Gastroesophageal sphincter (tissue), 4 donors: ENCODE data around the gene SP7. TPM values are rescaled to one million over a fixed set of nuclear protein-coding genes. Genes with fewer than 3 reads are reported as not detected.

Experiments used
- ATAC-seq: fragments of 150-250 bp; one replicate; pipeline ENCODE4 v1.9.1; 2016; ENCODE audit warnings: mild to moderate bottlenecking, moderate library complexity
- H3K27ac ChIP-seq, 4 donors: fragments of 200-600 bp; sonication (generic) in 3 of 4; 1 replicate in 3 of 4; 2 replicates in 1 of 4; pipeline ENCODE4 v1.5.1; 2016 to 2019
- H3K27me3 ChIP-seq: fragments of 200-600 bp; sonication (generic); one replicate; pipeline ENCODE4 v1.5.1; 2019
- H3K36me3 ChIP-seq, 2 donors: fragments of 200-600 bp; sonication (generic); one replicate each; pipeline ENCODE4 v1.5.1; 2019; ENCODE audit warnings: control low read depth in 1 of 2
- H3K4me1 ChIP-seq, 3 donors: fragments of 200-600 bp; sonication (generic); 1 replicate in 2 of 3; 2 replicates in 1 of 3; pipeline ENCODE4 v1.5.1; 2016 to 2019; ENCODE audit warnings: control low read depth in 2 of 3
- H3K4me3 ChIP-seq, 2 donors: fragments of 200-600 bp; sonication (generic); one replicate each; pipeline ENCODE4 v1.5.1; 2019; ENCODE audit warnings: mild to moderate bottlenecking in 1 of 2, moderate library complexity in 1 of 2
- H3K9me3 ChIP-seq, 3 donors: fragments of 200-600 bp; sonication (generic); one replicate each; pipeline ENCODE4 v1.5.1; 2017 to 2019; ENCODE audit warnings: control low read depth in 2 of 3
- EP300 ChIP-seq: sonication (generic); formaldehyde crosslinking; IDR thresholded peaks from one replicate; pipeline ENCODE4 v1.6.1; 2017; ENCODE audit warnings: antibody characterized with exemption, mild to moderate bottlenecking
- POLR2A ChIP-seq, 2 donors: fragments of 450-650 bp; IDR thresholded peaks; one replicate each; pipeline ENCODE4 v1.6.1; 2017; ENCODE audit warnings: antibody characterized with exemption in 2 of 2, mild to moderate bottlenecking in 2 of 2, moderate library complexity in 1 of 2
- POLR2AphosphoS5 ChIP-seq: sonication (generic); formaldehyde crosslinking; IDR thresholded peaks from one replicate; pipeline ENCODE4 v1.6.1; 2017; ENCODE audit warnings: antibody characterized with exemption
- WGBS, 2 donors: methylation state at CpG; one replicate each; pipeline ENCODE4 v1.1.5; 2018; ENCODE audit warnings: low coverage in 1 of 2; 5-methylcytosine and 5-hydroxymethylcytosine counted together
- total RNA-seq, 4 donors: library from RNA; depleted of rRNA; stranded (reverse); fragments of >200 nt; gene quantifications; one replicate each; pipeline ENCODE4 v1.1.0, GENCODE V29; 2016
- TF ChIP-seq, protein P1 (sequence below), 4 experiments: fragments of 200-600 bp in 2 of 4; fragments of 450-650 bp in 2 of 4; sonication (generic) in 1 of 4; IDR thresholded peaks; one replicate each; pipeline ENCODE4 v1.5.1; 2017 to 2019; ENCODE audit warnings: antibody characterized with exemption in 4 of 4, mild to moderate bottlenecking in 2 of 4, moderate library complexity in 2 of 4

Gene SP7
- total RNA-seq, 4 donors from 2014 or later: not detected

DNA sequence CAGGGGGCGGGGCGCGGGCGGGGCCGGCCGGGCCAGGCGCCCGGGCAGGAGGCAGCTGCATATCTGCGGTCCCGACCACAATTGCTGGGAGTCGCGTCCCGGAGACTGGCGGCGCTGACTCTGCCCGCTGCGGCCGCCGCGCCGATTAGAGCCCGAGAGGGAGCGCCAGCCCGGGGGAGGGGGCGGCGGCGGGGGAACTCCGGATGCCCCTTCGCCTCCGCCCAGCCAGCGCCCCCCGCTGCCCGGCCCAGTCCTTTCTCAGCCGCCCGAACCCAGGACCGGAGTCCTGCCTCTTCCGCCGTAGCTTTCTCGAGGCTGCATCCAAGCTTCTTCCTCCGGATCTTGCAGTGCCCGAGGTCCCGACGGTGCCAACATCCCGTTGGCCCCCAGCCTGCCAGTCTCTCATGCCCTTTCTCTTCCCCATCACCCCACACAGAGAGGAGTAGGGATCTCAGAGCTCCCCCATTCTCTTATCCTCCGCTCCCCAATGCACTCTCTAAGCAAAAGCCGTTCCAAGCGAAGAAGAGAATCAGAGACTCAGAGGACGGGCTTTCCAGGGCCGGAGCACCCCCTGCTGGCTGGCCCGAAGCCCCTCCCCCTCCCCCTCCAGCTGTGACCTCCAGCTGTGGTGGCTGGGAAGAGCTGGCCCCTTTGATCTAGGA, 8.8 kb upstream of the SP7 start:
- Histone ChIP-seq H3K9me3 (no peaks in the 10 kb centered on the region), H3K27ac (peak overlapping the region; percentile 65 to 94 (median 90)), H3K27me3 (no peaks in the 10 kb centered on the region), H3K4me1 (peaks cover 0 to 24% (median 9%) of the 10 kb centered on the region in 3 donors), H3K36me3 (no peaks in the 10 kb centered on the region), H3K4me3 (peak overlapping the region; percentile 66 to 78)
- 0% methylated on average over 2 to 15 of the region's 50 CpGs for WGBS, 2 donors
- TF ChIP-seq, protein P1, sequence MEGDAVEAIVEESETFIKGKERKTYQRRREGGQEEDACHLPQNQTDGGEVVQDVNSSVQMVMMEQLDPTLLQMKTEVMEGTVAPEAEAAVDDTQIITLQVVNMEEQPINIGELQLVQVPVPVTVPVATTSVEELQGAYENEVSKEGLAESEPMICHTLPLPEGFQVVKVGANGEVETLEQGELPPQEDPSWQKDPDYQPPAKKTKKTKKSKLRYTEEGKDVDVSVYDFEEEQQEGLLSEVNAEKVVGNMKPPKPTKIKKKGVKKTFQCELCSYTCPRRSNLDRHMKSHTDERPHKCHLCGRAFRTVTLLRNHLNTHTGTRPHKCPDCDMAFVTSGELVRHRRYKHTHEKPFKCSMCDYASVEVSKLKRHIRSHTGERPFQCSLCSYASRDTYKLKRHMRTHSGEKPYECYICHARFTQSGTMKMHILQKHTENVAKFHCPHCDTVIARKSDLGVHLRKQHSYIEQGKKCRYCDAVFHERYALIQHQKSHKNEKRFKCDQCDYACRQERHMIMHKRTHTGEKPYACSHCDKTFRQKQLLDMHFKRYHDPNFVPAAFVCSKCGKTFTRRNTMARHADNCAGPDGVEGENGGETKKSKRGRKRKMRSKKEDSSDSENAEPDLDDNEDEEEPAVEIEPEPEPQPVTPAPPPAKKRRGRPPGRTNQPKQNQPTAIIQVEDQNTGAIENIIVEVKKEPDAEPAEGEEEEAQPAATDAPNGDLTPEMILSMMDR (IDR thresholded peaks at IDR 0.05): peak in 3 of 4 experiments; percentile 72 to 90 (median 74)
- peak; percentile 24 for TF ChIP-seq POLR2AphosphoS5
- TF ChIP-seq POLR2A (IDR thresholded peaks at IDR 0.05): peak; percentile 30 to 38
- TF ChIP-seq EP300: no peak
- ATAC-seq: peak; percentile 95

DNA sequence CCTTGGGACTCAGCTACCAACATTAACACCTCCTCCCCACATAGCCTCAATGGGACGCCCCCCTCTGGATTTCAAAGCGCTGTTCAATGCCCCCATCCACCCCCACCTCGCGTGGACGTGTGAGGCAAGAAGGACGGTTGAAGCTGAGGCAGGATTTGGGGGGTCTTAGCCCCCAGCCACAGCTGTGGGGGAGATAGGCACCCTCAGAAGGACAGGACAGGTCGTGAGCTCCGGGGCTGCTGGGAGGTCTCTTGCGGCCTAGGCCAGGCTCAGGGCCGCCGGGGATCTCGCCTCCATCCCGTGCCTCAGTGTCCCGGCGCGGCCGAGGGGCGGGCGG, 8.3 kb upstream of the SP7 start:
- ATAC-seq: no peak
- no peaks in the 10 kb centered on the region for H3K36me3 ChIP-seq
- no peak for TF ChIP-seq EP300
- TF ChIP-seq POLR2AphosphoS5: no peak
- no peak for TF ChIP-seq POLR2A (IDR thresholded peaks at IDR 0.05)
- TF ChIP-seq, protein P1 (IDR thresholded peaks at IDR 0.05): no peak
- peaks cover 0 to 24% (median 9%) of the 10 kb centered on the region in 3 donors for H3K4me1 ChIP-seq
- no CpG with 5 or more reads among the region's 19 CpGs for WGBS, 2 donors
- H3K9me3 ChIP-seq: no peaks in the 10 kb centered on the region
- no peaks in the 10 kb centered on the region for H3K27me3 ChIP-seq
- peak overlapping the region; percentile 66 to 78 for H3K4me3 ChIP-seq
- peak overlapping the region in 3 of 4 donors; percentile 87 to 94 (median 92) for H3K27ac ChIP-seq

DNA sequence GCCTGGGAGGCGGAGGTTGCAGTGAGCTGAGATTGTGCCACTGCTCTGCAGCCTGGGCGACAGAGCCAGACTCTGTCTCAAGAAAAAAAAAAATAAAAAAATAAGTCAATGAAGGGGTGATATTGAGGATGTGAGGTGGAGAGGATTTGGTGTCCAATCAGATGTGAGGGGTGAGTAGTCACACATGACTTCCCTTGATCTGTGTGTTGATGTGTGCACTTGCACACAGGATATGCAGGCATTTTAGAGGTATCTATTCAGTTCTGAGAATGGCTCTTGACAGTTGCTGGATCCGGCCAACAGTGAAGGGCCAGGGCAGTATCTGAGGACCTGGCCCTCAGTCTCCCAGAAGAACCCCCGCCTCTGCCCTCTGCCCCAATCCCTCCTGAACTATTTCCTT, 7.8 kb upstream of the SP7 start:
- H3K36me3 ChIP-seq: no peaks in the 10 kb centered on the region
- ATAC-seq: no peak
- no peak overlapping the region for H3K4me3 ChIP-seq
- H3K27me3 ChIP-seq: peaks cover 1% of the 10 kb centered on the region
- H3K27ac ChIP-seq: peak overlapping the region in 3 of 4 donors; percentile 87 to 94 (median 92)
- H3K9me3 ChIP-seq: no peaks in the 10 kb centered on the region
- 94% methylated on average over 4 of the region's 4 CpGs; no CpG with 5 or more reads in 1 of the 2 donors for WGBS, 2 donors
- TF ChIP-seq EP300 (no peak), POLR2AphosphoS5 (no peak), POLR2A (IDR thresholded peaks at IDR 0.05) (no peak)
- TF ChIP-seq, protein P1 (IDR thresholded peaks at IDR 0.05): no peak
- H3K4me1 ChIP-seq: peaks cover 0 to 24% (median 9%) of the 10 kb centered on the region in 3 donors

DNA sequence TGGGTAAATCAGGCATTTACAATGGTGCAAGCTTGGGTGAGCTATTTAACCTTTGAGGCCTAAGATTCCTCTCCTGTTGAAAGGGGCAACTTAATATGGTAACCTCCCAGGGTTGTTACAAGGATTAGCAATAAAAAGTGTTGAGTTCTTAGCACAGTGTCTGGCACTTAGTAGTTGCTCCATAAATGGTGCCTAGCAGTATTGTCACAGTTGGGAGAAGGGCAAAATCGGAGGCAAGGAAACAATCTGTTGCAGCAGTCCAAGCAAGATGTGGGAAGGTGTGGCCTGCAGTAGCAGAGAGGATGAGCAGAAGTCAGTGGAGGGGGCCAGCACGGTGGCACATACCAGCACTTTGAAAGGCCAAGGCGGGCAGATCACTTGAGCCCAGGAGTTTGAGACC, 7.3 kb upstream of the SP7 start:
- H3K4me1 ChIP-seq: peaks cover 0 to 24% (median 9%) of the 10 kb centered on the region in 3 donors
- 50 to 67% methylated on average over 2 to 3 of the region's 3 CpGs for WGBS, 2 donors
- TF ChIP-seq POLR2A (IDR thresholded peaks at IDR 0.05) (no peak), POLR2AphosphoS5 (no peak), EP300 (no peak)
- TF ChIP-seq, protein P1 (IDR thresholded peaks at IDR 0.05): no peak
- H3K4me3 ChIP-seq: no peak overlapping the region
- ATAC-seq: no peak
- peaks cover 7% of the 10 kb centered on the region for H3K27me3 ChIP-seq
- no peak overlapping the region for H3K27ac ChIP-seq
- H3K36me3 ChIP-seq: no peaks in the 10 kb centered on the region
- no peaks in the 10 kb centered on the region for H3K9me3 ChIP-seq

DNA sequence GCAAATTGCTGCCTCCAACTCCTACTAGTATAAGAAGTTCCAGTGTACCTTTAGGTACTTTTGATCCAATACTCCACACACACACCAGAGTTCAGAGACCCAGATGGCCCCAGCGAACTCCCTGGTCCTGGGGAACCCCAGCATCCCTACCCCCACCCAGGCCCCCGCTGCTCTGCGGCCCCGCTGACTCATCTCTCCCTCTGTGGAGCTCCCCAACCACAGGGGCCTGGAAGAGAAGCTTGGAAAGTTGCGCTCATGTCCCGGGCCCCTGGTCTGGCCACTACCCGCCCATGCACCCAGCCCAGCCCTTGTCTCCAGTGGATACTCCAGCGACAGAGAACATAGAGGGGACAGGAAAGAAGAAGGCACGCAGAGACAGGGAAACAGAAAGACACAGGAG, 4.2 kb upstream of the SP7 start:
- H3K36me3 ChIP-seq: no peaks in the 10 kb centered on the region
- H3K4me1 ChIP-seq: peaks cover 0 to 15% (median 5%) of the 10 kb centered on the region in 3 donors
- no peak for ATAC-seq
- H3K27ac ChIP-seq: no peak overlapping the region
- no peak for TF ChIP-seq POLR2A (IDR thresholded peaks at IDR 0.05)
- TF ChIP-seq EP300: no peak
- TF ChIP-seq POLR2AphosphoS5: no peak
- TF ChIP-seq, protein P1 (IDR thresholded peaks at IDR 0.05): no peak
- peaks cover 37% of the 10 kb centered on the region for H3K27me3 ChIP-seq
- 86% methylated on average over 1 of the region's 9 CpGs; no CpG with 5 or more reads in 1 of the 2 donors for WGBS, 2 donors
- H3K4me3 ChIP-seq: no peak overlapping the region
- H3K9me3 ChIP-seq: no peaks in the 10 kb centered on the region
